Liver (tissue), 9 donors: ENCODE data around the gene MARCHF11. TPM values are rescaled to one million over a fixed set of nuclear protein-coding genes. Genes with fewer than 3 reads are reported as not detected.

Experiments used
- DNase-seq: peaks from one replicate; pipeline ENCODE4 v3.0.0-alpha.2; 2017; ENCODE audit warnings: low spot score
- H3K27ac ChIP-seq, 2 donors: one replicate each; pipeline ENCODE4 v1.7.0; 2013; ENCODE audit warnings: inconsistent platforms in 2 of 2, low read length in 2 of 2, control low read depth in 1 of 2, low read depth in 1 of 2, mild to moderate bottlenecking in 1 of 2
- H3K27me3 ChIP-seq, 4 donors: one replicate each; pipeline versions ENCODE4 v1.6.1 to v1.7.0; 2013; ENCODE audit warnings: low read length in 3 of 4, inconsistent platforms in 1 of 4, mild to moderate bottlenecking in 1 of 4, moderate library complexity in 1 of 4; ENCODE audit not compliant: control insufficient read depth in 4 of 4, insufficient read depth in 4 of 4
- H3K36me3 ChIP-seq, 4 donors: one replicate each; pipeline versions ENCODE4 v1.6.1 to v1.7.0; 2013; ENCODE audit warnings: low read length in 3 of 4, mild to moderate bottlenecking in 3 of 4, low read depth in 1 of 4, moderate library complexity in 1 of 4; ENCODE audit not compliant: control insufficient read depth in 4 of 4, insufficient read depth in 3 of 4
- H3K4me1 ChIP-seq, 4 donors: one replicate each; pipeline versions ENCODE4 v1.6.1 to v1.7.0; 2013; ENCODE audit warnings: low read length in 3 of 4, mild to moderate bottlenecking in 3 of 4, moderate library complexity in 1 of 4; ENCODE audit not compliant: control insufficient read depth in 4 of 4, insufficient read depth in 4 of 4
- H3K4me3 ChIP-seq, 3 donors: one replicate each; pipeline versions ENCODE4 v1.6.1 to v1.7.0; 2013; ENCODE audit warnings: low read length in 3 of 3, control low read depth in 1 of 3, low read depth in 1 of 3, mild to moderate bottlenecking in 1 of 3
- H3K9ac ChIP-seq, 2 donors: one replicate each; pipeline ENCODE4 v1.7.0; 2013; ENCODE audit warnings: low read length in 2 of 2, mild to moderate bottlenecking in 2 of 2, moderate library complexity in 2 of 2, control low read depth in 1 of 2, low read depth in 1 of 2
- H3K9me3 ChIP-seq, 4 donors: one replicate each; pipeline versions ENCODE4 v1.6.1 to v1.7.0; 2013; ENCODE audit warnings: low read length in 3 of 4; ENCODE audit not compliant: control insufficient read depth in 4 of 4
- ATF3 ChIP-seq: IDR thresholded peaks from 2 replicates; pipeline ENCODE4 v1.6.1; 2016; ENCODE audit warnings: antibody characterized with exemption
- CTCF ChIP-seq: fragments of 150-350 bp; IDR thresholded peaks from 2 replicates; pipeline ENCODE4 v1.5.1; 2017; ENCODE audit warnings: improper control_type of control experiment, low read depth, low read length; ENCODE audit not compliant: missing input control
- EGR1 ChIP-seq, 2 donors: IDR thresholded peaks; 2 replicates each; pipeline ENCODE4 v1.6.1; 2016 to 2018; ENCODE audit warnings: antibody characterized with exemption in 2 of 2, low read depth in 2 of 2
- FOXA1 ChIP-seq: IDR thresholded peaks from 2 replicates; pipeline ENCODE4 v1.6.1; 2016; ENCODE audit warnings: antibody characterized with exemption
- FOXA2 ChIP-seq: IDR thresholded peaks from 2 replicates; pipeline ENCODE4 v1.6.1; 2016; ENCODE audit warnings: antibody characterized with exemption
- GABPA ChIP-seq, 2 donors: IDR thresholded peaks in 1 of 2; conservative IDR thresholded peaks in 1 of 2; 2 replicates each; pipeline ENCODE4 v1.6.1; 2016; ENCODE audit warnings: antibody characterized with exemption in 2 of 2, mild to moderate bottlenecking in 1 of 2, moderate library complexity in 1 of 2
- HNF4A ChIP-seq, 2 donors: conservative IDR thresholded peaks; 2 replicates each; pipeline ENCODE4 v1.6.1; 2016; ENCODE audit warnings: antibody characterized with exemption in 2 of 2, mild to moderate bottlenecking in 2 of 2
- HNF4G ChIP-seq: IDR thresholded peaks from 2 replicates; pipeline ENCODE4 v1.6.1; 2016; ENCODE audit warnings: antibody characterized with exemption
- JUND ChIP-seq, 2 donors: IDR thresholded peaks; 2 replicates each; pipeline ENCODE4 v1.6.1; 2016; ENCODE audit warnings: antibody characterized with exemption in 2 of 2
- MAX ChIP-seq: IDR thresholded peaks from 2 replicates; pipeline ENCODE4 v1.6.1; 2016; ENCODE audit warnings: antibody characterized with exemption
- NR2F2 ChIP-seq: IDR thresholded peaks from 2 replicates; pipeline ENCODE4 v1.6.1; 2016; ENCODE audit warnings: antibody characterized with exemption
- RAD21 ChIP-seq, 2 donors: IDR thresholded peaks; 2 replicates each; pipeline ENCODE4 v1.6.1; 2016; ENCODE audit warnings: antibody characterized with exemption in 2 of 2, mild to moderate bottlenecking in 2 of 2
- REST ChIP-seq: IDR thresholded peaks from 2 replicates; pipeline ENCODE4 v1.6.1; 2016; ENCODE audit warnings: antibody characterized with exemption, mild to moderate bottlenecking
- RXRA ChIP-seq, 2 donors: IDR thresholded peaks; 2 replicates each; pipeline ENCODE4 v1.6.1; 2017 to 2018; ENCODE audit warnings: antibody characterized with exemption in 2 of 2, mild to moderate bottlenecking in 1 of 2
- SP1 ChIP-seq: IDR thresholded peaks from 2 replicates; pipeline ENCODE4 v1.6.1; 2018; ENCODE audit warnings: antibody characterized with exemption, mild to moderate bottlenecking
- TAF1 ChIP-seq: conservative IDR thresholded peaks from 2 replicates; pipeline ENCODE4 v1.6.1; 2016; ENCODE audit warnings: antibody characterized with exemption, mild to moderate bottlenecking
- YY1 ChIP-seq: IDR thresholded peaks from 2 replicates; pipeline ENCODE4 v1.6.1; 2016; ENCODE audit warnings: antibody characterized with exemption, mild to moderate bottlenecking
- ZBTB33 ChIP-seq: IDR thresholded peaks from 2 replicates; pipeline ENCODE4 v1.6.1; 2016; ENCODE audit warnings: antibody characterized with exemption
- WGBS: extraction: QIAGEN DNeasy Blood & Tissue Kit; methylation state at CpG from one replicate; pipeline ENCODE4 v1.1.7; 2013; 5-methylcytosine and 5-hydroxymethylcytosine counted together
- polyA plus RNA-seq, 2 donors: library from polyadenylated mRNA; stranded (reverse) in 1 of 2; unstranded in 1 of 2; fragments of 200-250 nt in 1 of 2; fragments of >200 nt in 1 of 2; fragmentation: Nextera tagmentation in 1 of 2; extraction: Ambion mirVana in 1 of 2; gene quantifications; one replicate each; pipeline versions ENCODE4 v1.2.1 to v1.2.3, GENCODE V29; 2013 to 2015
- total RNA-seq, 2 donors: library from RNA; depleted of rRNA; stranded (reverse); fragments of >200 nt; gene quantifications; one replicate each; pipeline ENCODE4 v1.2.3, GENCODE V29; 2014
- donor health status: healthy.
- donor health status: healthy.
- donor health status: healthy.
- donor health status: healthy.
- donor health status: healthy.

MARCHF11 gene
- total and polyA plus RNA-seq, 4 donors: 0.05 TPM; not detected in 3

- Histone ChIP-seq H3K9me3 (no peaks in the 10 kb centered on the region), H3K36me3 (no peaks in the 10 kb centered on the region), H3K27me3 (peaks cover 0 to 11% (median 3%) of the 10 kb centered on the region in 4 donors), H3K9ac (no peak overlapping the region), H3K4me3 (no peak overlapping the region), H3K4me1 (no peaks in the 10 kb centered on the region), H3K27ac (no peak overlapping the region)
- TF ChIP-seq ZBTB33: no peak
- TF ChIP-seq EGR1 (IDR thresholded peaks at IDR 0.05; ENCODE audit: low read depth in 2 of 2): no peak
- TF ChIP-seq TAF1: no peak
- no peak for TF ChIP-seq FOXA2
- TF ChIP-seq CTCF: no peak
- no peak for TF ChIP-seq FOXA1
- no peak for DNase-seq
- 29% methylated on average over 2 of the region's 2 CpGs for WGBS
Observed at GRCh38 chr5:16169550-16169949, 10.0 kb downstream of the MARCHF11 start.

GRCh38 chr5:16160706-16161105, 18.9 kb downstream of the MARCHF11 start:
- H3K27me3 ChIP-seq: peaks cover 0 to 3% (median 0%) of the 10 kb centered on the region in 4 donors
- TF ChIP-seq EGR1 (IDR thresholded peaks at IDR 0.05; ENCODE audit: low read depth in 2 of 2): no peak
- TF ChIP-seq MAX: no peak
- TF ChIP-seq CTCF: peak; percentile 61
- TF ChIP-seq NR2F2: no peak
- no peak for TF ChIP-seq ZBTB33
- peak; percentile 90 for TF ChIP-seq HNF4G
- no peak for TF ChIP-seq ATF3
- no peak for TF ChIP-seq FOXA2
- no peak for TF ChIP-seq TAF1
- TF ChIP-seq REST: no peak
- TF ChIP-seq YY1: no peak
- peak; percentile 11 to 45 for TF ChIP-seq RXRA (IDR thresholded peaks at IDR 0.05)
- peak; percentile 9 for TF ChIP-seq SP1
- TF ChIP-seq GABPA (IDR thresholded peaks at IDR 0.05 in 1 of 2, conservative IDR thresholded peaks at IDR 0.05 in 1 of 2): no peak
- no peak for TF ChIP-seq FOXA1
- no peak for TF ChIP-seq JUND (IDR thresholded peaks at IDR 0.05)
- TF ChIP-seq RAD21 (IDR thresholded peaks at IDR 0.05): peak; percentile 76 to 85
- peak; percentile 96 to 98 for TF ChIP-seq HNF4A (conservative IDR thresholded peaks at IDR 0.05)
- no peak overlapping the region for H3K9ac ChIP-seq
- H3K9me3 ChIP-seq: no peaks in the 10 kb centered on the region
- no peak for DNase-seq
- no peaks in the 10 kb centered on the region for H3K36me3 ChIP-seq
- no peak overlapping the region for H3K27ac ChIP-seq
- no peak overlapping the region for H3K4me3 ChIP-seq
- 0% methylated on average over 5 of the region's 5 CpGs for WGBS
- no peaks in the 10 kb centered on the region for H3K4me1 ChIP-seq
